GM04503 (cell line): Measurements from ENCODE around the gene NELL1.
"Not testable (repeated sequence)": the region's sequence is repeated elsewhere in the genome, so short reads cannot be mapped to it uniquely, and the experiment has no call there.

Source experiments
- DNase-seq: peaks from one replicate; pipeline ENCODE4 v3.0.0-alpha.2; 2012; ENCODE audit warnings: low read depth

Gene NELL1

DNA sequence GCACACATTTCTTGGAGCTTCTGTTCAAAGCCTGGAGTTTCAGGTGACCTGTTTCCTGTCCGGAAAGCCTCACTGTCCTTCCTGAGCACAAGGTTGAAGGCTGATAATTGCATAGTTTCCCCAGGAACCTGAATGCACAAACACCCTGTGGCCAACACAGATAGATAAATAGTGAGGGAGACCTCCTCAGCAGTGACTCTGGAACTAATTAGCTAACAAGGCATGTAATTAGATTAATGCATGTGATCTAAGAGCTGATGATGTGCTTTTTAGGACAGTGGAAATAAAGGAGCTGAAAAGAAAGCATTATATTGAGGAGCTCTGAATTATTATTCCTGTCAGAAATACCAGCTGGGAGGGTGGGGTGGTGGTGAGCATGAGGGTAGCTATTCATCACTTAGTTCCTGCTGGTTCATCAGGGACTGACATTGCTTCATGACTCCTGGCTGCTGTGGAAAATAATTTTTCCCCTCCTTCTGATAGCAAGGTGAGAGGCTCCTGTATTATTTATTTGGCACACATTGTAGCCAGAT lies 101.1 kb downstream of the NELL1 start:
- no peak for DNase-seq

DNA sequence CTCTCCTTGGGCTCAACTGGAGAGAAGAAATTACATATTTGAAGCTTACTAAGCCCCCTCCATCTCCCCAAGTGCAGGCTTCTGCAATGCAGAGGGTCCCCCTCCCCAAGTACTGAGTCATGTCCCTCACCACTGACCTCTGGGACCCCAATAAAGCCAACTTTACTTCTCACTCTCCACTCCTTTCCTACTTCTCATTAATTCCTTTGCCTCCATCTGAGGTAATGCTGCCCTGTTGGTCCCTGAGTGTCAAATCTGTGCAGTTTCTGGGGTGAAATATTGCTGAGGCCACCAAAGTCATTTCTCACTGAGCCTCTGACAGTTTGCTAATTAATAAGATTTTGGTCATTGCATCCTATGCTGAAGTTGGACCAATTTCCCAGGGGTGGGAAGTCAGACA lies 101.6 kb downstream of the NELL1 start:
- DNase-seq, result no peak

DNA sequence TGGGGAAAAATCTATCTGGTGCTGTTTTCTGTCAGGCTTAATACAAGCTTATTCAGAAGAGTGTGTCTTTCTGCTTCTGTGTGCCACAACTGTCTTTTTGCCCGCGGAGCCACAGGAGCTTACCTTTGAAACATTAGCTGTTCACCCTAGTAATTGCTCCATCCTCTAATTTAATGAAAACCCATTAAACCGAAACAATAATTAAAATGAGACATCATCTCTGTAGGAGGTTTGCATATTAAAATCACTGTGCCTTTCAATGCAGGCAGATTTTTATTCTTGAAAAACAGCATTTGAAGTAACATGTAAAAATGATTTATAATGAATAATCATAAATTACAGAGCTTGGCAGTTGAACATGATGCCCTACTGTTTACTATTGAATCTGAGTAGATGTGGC lies 102.3 kb downstream of the NELL1 start:
- DNase-seq, result no peak

DNA sequence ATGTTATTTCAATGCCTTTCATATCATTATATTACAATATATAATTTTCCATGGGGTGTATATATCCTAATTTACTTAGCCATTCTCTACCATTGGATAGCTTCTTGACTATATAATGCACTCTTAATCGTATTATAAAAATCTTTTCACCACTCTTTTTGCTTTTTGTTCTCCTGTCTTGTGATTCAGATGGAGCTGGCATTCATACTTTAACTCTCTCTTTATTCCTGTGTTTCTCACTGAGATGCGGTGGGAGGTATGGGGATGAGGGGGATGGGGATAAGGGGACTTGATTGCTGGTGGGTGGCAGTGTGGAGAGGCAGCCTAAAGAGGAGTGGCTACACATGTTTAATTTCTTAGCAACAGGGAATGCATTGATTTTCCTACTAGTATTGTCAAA lies 105.9 kb downstream of the NELL1 start:
- DNase-seq, result no peak

DNA sequence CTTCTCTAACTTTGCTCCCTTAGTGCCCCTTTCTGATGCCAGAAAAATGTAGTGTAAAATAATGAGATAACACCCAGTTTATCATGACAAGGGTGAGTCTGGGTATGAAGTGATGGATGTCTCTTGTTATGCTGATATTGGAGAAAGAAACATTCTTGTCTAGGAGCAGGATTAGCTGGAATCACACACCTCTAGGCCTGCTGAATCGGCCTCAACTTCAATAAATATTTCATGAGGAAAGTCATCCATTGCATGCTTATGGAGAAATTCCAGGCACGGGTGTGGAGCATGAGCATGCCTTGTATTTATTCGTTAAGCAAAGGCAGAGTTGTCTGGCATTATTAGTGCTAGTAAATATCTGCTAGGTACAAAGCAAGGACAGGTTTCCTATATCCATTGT lies 113.4 kb downstream of the NELL1 start:
- no peak for DNase-seq

DNA sequence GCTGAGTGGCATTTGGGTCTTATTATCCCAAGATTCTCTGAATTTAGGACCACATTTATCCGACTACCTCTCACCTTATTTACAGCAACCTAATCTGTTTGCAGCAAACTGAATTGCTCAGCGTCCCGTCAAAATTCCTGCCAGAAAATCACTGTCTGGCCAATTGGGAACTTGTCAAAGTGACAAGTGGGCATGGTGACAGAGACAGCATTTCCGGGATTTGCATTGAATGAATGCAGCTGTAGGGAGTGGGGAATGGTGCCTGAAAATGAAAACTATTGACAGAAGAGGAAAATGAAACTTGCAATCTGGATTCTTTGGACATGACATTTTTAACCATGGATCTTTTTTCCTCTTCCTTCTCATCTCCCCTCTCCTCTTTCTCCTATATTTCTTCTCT lies 113.8 kb downstream of the NELL1 start:
- no peak for DNase-seq

DNA sequence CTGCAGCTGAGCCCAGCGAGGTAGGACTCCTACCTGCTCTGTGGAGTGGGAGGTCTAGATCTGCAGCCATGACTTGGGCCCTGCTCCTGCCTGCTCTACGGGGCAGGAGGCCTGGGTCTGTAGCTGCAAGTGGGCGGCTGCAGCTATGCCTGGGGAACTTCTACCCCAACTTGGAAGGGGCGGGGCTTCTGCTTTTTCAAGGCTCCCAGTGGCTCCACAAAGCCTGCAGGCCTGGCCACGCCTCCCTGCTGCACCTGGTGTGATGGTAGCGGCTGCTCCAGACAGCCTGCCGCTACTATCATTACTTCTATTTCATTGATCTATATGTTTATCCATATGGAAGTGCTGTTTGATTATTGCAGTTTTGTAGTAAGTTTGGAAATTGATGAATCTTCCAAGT lies 121.2 kb downstream of the NELL1 start:
- no peak for DNase-seq

DNA sequence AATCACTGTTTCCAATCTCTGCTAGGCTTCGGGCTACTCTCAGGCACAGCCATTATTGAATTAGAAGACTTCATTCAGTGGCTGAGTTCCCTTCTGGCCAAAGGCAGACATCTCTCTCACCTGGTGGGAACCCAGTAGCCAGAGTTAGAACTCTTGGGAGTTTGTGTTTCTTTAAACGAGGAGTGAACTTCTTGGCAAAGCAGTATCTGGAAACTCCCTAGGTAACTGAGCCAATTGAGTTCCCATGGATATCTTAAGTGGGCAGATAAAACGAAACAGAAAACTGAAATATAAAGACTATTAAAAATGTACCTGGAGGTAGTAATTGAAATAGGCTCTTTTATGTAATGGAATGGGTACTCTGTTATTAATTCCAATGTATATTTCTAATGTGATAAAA lies 125.6 kb downstream of the NELL1 start:
- DNase-seq, result no peak

DNA sequence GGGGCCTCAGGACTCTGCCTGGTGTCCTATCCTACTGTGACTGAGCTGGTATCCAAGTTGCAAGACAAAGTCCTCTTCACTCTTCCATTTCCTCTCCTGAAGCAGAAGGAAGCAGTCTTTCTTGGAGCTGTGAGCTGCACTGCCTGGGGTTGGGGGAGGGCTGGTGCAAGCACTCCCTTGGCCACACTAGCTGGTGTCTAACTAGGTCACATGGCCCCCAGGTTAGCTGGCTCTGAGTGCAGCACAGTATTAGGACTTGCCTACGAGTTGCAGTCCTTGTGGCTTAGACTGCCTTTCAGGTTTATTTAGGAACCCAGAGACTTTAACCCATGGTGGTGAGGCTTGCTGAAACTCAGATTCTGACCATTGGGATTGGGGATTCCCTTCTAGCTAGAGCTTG lies 138.9 kb downstream of the NELL1 start:
- no peak for DNase-seq

DNA sequence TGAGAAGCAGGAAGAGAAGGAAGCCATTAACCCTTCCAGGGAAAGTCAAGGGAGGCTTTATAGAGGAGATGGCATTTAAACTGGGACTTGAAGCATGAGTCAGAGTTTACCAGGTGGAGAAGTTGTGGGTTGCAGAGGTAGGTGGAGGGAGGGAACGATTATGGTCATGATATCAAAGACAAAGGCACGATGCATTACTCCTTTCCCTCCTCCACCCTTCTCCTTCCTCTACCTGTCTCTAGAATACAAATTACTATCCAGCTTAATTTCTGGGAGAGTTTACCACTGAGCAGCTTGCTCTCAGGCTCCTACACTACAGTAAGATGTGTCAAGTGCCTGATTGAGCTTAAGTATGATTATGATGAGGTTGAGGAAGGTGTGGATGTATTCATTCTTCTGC lies 151.7 kb downstream of the NELL1 start:
- DNase-seq, result no peak

DNA sequence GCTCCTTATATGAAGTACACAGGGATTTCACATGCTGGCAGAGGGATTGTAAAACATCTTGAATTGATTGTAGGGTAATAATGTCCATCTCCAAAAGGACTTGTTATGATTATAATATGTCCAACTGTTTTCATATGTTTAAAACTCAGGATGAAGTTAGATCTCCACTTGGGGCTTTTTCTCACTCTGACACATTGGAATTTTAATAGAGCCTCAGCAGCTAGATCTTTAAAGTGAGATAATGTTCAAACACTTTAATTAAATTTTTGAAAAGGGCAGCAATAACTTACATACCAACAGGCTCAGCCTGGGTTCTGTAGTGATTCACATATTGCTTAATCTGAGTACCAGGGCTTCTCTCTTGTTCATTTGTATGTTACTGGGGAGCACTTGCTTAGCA lies 152.1 kb downstream of the NELL1 start:
- no peak for DNase-seq

DNA sequence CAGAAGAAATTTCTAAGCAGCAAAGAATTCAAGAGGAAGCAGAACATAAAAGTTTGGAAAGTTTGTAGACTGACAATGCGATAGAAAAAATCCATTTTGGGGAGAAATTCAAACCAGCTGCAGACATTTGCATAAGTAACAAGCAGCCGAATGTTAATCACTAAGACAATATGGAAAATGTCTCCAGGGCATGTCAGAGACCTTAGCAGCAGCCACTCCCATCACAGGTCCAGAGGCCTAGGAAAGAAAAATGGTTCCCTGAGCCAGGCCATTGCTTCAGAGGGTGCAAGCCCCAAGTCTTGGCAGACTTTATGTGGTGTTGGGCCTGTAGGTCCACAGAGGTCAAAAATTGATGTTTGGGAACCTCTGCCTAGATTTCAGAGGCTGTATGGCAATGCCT lies 155.4 kb downstream of the NELL1 start:
- DNase-seq, result no peak

DNA sequence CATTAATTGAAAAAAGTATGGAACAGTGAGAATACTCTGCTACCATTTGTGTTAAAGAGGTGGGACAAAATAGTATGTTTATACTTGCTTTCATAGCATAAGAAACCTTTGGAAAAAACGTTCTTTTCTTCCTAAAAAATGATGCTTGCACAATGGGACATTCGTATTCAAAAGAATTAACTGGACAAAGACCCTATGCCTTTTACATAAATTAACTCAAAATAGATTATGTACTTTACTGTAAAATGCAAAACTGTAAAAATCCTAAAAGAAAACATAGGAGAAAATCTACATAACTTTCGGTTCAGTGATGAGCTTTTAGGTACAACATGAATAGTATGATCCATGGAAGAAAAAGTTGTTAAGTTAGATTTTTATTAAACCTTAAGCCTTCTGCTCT lies 166.2 kb downstream of the NELL1 start:
- DNase-seq, result no peak

DNA sequence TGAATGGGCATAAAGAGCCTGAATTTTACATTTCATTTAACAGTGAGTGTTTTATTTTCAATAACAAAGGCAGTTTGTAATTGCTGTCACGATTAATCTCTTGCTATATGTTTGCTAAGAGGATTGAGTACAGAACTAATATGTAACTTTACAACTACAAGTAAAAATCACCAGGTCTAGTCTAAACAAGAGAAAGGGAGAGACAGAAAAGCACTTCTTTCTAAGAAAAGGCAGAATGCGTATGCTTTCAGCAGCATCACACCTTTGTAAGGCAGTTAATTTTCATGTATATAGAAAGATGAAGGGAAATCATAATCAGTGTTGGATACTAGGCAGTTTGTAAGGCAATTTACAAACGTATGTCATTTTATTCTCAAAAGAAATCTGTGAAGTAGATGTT lies 169.8 kb downstream of the NELL1 start:
- no peak for DNase-seq

DNA sequence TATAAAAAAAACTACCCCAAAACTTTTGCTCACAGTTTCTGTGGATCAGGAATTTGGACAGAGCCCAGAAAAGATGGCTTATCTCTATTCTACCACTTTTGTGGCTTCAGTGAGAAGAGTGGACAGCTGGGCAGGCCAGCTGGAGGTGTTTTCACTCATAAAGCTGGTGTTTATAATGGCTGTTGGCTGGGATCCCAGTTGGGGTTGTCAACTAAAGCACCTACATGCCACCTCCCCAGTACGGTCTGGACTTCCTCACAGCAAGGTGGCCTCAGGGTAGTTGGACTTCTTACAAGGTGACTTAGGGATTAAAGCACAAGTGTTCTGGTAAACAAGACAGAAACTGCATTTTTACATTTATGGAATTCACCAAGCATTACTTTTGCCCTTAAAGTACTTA lies 171.0 kb downstream of the NELL1 start:
- no peak for DNase-seq

DNA sequence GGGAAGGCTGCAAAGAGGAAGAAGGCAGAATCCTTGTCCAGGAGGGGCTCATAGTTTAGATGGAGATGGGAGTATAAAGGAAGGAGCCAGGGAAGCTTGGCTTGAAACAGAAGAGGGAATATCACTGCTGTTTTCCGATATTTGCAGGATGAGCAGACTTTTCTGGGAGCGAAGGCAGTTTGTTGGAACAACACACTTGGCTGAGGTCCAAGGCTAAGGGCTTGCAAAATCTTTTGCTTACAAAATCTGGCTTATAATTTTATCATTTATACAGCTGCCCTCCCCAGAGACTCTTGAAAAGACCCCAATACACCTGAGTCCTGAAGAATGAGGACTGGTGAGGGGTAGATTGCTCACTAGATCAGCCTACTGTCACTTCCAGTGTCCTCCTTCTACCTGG lies 174.8 kb downstream of the NELL1 start:
- DNase-seq, result no peak

DNA sequence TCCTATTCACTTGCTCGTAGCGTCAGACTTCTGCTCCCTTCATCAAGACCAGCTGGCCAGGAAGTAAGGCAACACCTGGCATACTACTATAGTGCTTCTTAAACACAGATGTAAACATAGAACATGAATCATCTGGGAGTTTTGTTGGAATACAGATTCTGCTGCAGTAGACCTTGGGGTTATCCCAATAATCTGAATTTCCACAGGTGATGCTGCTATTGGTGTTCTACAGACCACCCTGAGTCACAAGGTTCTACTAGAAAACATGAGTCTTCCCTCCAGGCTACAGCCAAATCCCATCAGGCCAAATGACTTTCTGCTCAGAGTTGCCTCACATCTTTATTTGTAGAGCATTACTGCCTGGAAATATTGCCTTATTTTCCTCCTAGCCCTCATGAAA lies 175.2 kb downstream of the NELL1 start:
- no peak for DNase-seq

DNA sequence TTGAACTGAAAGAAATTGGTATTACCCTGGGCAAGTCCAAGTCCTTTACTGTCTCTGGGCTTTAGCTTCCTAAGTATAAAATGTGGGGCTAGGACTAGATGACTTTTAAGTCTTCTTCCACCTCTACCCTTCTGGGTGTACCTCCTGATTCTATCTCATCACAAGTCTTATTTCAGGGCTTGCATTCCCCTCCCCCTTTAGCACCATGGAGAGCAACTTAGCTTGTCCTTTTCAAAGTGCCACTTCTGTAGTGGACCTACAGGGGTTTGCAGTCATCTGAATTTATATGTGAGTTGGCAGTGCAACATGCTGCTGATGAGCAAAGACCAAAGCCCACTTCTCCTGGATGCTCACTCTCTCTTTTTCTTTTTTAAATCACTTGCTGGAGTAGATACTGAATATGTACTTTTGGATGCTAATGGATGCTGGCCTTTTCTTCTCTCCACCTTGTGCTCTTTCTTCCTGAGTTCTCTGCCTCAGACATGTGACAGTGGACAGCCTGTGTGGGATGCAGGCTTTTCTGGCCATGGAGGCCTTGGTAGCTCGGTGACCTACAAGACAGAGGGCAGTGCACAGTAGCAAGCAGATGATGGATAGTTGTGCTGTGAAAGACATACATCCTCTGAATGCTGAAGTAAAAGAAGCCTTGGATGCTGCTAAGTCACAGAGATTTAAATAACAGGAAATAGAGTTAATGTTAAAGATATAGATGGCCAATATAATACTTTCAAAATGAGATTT lies 185.0 kb downstream of the NELL1 start:
- DNase-seq, result no peak

DNA sequence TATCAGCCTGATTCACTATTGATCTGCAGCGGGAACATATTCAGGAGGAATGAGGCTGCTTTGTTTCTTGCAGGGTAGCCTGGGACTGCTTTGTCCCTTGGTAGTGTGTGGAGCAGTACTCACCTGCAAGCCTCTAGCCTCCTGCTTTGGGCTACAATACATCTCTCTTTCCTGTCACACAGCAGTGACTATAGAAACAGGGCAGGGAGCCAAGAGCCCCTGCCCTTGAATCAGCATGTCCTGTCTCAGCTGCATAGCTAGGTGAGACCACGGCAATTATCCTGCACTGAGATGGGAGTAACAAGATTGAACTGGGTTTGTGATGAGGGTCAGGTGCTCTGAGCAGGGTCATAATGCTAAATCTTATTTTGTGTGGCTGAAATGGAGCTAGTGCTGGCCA lies 191.9 kb downstream of the NELL1 start:
- no peak for DNase-seq

DNA sequence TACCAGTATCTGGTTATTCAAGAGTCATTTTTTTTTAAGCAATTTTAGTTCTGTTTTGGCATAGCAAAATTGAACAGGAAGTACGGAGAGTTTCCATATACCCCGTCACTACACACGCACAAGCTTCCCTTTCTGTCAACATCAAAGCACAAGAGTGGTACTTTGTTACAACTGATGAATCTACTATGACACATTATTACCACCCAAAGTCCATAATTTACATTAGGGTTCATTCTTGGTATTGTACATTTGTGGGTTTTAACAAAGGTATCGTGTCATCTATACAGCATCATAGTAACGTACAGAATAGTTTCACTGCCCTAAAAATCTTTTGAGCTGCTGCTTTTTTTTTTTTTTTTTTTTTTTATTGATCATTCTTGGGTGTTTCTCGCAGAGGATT lies 192.9 kb downstream of the NELL1 start:
- not testable (repeated sequence) for DNase-seq

DNA sequence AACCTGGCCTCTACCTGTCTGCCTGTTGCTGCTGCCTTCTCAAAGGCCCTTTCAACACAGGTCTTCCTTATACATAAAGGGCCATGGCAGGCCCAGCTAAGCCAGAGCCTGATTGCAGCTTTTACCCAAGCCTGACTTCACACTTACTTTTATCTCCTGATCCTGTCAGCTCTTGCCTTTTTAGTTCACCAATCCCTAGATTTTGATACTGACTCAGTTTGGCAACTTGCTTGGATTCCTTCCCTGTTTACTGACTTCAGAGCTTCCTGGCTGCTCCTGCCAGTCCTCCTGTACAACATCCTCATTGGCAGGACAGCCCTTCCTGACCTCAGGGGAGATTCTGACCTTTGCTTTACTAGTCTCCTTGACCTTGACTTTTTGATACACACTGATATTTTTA lies 195.2 kb downstream of the NELL1 start:
- no peak for DNase-seq

DNA sequence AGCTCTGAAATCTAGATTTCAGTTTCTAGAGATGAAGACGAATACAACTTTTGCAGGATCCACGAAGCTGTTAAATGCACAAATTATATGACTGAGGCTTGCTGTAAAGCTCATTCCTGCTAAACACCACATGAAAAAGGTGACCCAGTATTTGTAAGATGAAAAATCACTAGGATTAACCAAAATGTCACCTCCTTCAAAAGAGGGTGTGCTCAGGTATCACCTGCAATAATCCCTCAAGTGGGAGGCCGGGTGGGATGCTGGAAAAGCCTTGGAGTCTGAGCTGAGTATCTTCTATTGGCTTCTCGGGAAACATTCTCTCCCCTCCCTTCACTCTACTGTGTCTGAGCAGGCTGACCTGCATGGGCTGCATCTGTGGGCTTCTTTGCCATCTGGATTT lies 195.8 kb downstream of the NELL1 start:
- no peak for DNase-seq

DNA sequence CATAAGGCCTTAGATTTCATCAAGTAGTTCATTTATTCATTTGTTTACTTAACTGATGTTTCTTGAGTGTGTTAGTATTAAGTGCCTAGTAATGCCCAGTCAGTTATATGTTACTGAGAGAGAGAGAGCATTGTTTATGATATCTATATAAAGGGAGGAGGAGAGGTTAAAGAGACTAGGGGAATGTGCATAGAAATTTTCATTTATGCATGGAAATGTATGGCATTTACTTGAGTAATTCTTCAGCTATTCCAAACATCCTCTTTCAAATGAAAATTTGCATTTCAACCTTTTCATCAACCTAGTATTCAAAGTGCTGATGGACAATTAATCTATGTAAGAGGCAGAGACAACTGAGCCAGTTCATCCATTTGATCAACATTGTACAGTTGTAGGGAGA lies 199.7 kb downstream of the NELL1 start:
- DNase-seq, result no peak

DNA sequence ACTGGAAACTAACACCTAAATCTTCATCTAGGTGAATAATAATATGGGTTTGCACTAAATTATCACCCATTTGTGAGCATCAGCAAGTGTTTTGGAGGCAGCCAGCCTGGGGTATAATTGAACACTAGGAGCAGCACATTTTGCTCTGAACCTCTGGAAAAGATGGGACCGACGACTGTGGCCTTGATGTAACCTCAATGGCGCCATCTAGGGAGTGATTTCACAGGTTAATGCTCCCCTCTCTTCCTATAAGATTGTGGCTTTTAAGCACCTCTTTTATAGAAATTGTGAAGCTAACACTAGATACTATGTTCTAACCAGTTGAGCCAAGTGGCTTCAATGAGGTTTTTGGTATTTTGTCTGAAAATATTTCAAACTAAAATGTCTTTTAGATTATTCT lies 203.7 kb downstream of the NELL1 start:
- no peak for DNase-seq

DNA sequence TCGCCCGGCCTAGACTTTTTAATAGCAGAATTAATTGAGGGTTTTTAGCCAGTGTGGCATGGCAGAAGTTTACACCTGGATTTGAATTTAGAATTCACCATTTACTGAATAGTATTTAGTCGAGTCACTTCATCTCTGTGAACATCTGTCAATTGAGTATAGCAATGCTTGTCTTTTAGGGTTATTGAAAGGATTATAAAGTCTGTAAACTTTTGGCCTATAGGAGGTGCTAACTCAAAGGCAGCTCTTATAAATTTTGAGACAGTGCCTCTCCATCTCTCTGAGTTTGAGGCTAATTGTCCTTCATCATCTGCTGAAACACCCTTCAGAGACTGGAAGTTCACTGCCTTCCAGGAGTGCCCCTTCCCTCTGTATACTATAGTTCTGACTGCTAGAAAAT lies 205.0 kb downstream of the NELL1 start:
- DNase-seq, result no peak
